ENCODE data around the gene SMG6. TPM values are rescaled to one million over a fixed set of nuclear protein-coding genes. Genes with fewer than 3 reads are reported as not detected.
A peak's percentile ranks its signal among the peaks of the same experiment; 100 is the strongest.

Gene SMG6
- total and polyA plus RNA-seq, 3 experiments from 2014 or later, result 11.2 to 54.1 (median 53.3) TPM

DNA sequence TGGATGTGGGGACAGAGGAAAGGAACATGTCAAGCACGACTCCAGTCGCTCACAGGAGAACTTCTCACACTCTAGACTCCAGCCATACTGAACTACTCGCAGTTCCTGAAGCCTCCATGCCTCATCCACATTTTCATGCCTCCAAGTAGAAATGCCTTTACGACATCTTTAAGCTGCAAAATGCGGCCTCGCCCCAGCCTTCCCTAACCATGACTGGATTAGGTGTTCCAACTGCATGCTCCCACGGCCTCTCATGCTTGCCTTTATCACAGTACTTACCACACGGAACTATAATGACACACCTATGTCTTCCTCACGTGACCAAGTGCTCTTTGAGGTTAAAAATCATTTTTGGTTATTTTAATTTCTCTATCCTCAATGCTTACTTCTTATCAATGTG lies 23.9 kb downstream of the SMG6 start:
- H3K36me3 Mint-ChIP-seq, result peaks cover 17 to 73% (median 39%) of the 10 kb centered on the region in 3 donors
- no peak overlapping the region for H3K4me3 Mint-ChIP-seq
- no peak for DNase-seq
- no peaks in the 10 kb centered on the region for H3K9me3 ChIP-seq (ENCODE audit: low read length)
- no peaks in the 10 kb centered on the region for H3K27me3 Mint-ChIP-seq
- H3K9me3 Mint-ChIP-seq, result no peaks in the 10 kb centered on the region
- POLR2A ChIA-PET, result interaction anchor here (0.7 to 2.3 kb wide), 3 partner anchors 13 to 225 kb away, joined by 3 to 12 read pairs (median 3); partner anchors contain the start of gene HIC1
- H3K27me3 ChIP-seq (ENCODE audit: insufficient read depth, low read length, poor library complexity, severe bottlenecking), result no peaks in the 10 kb centered on the region
- H3K4me1 Mint-ChIP-seq, result peaks cover 22 to 35% (median 35%) of the 10 kb centered on the region in 3 donors
- H3K27ac Mint-ChIP-seq, result peak overlapping the region in 1 of 8 donors; percentile 21
- H3K4me3 ChIP-seq (ENCODE audit: low read length), result no peak overlapping the region
- no peak overlapping the region for H3K27ac ChIP-seq (ENCODE audit: low read depth, low read length)
- CTCF ChIA-PET, result interaction anchor here (0.7 to 6.5 kb wide), 4 partner anchors 13 to 223 kb away, joined by 3 to 121 read pairs (median 27); partner anchors contain the start of gene HIC1
- H3K4me1 ChIP-seq (ENCODE audit: insufficient read depth, low read length), result peaks cover 22% of the 10 kb centered on the region
- H3K36me3 ChIP-seq (ENCODE audit: insufficient read depth, low read length), result peaks cover 5% of the 10 kb centered on the region

- no peak for DNase-seq
- CTCF ChIA-PET, result interaction anchor here (2.1 kb wide), 1 partner anchor 33 kb away, joined by 9 read pairs; no protein-coding TSS in a partner anchor
- H3K4me1 Mint-ChIP-seq, result peaks cover 30 to 46% (median 43%) of the 10 kb centered on the region in 3 donors
- Histone ChIP-seq H3K4me1 (ENCODE audit: insufficient read depth, low read length) (peaks cover 30% of the 10 kb centered on the region), H3K27ac (ENCODE audit: low read depth, low read length) (no peak overlapping the region), H3K4me3 (ENCODE audit: low read length) (no peak overlapping the region), H3K27me3 (ENCODE audit: insufficient read depth, low read length, poor library complexity, severe bottlenecking) (no peaks in the 10 kb centered on the region), H3K9me3 (ENCODE audit: low read length) (no peaks in the 10 kb centered on the region), H3K36me3 (ENCODE audit: insufficient read depth, low read length) (peaks cover 3% of the 10 kb centered on the region)
- H3K27ac Mint-ChIP-seq, result peak overlapping the region in 1 of 8 donors; percentile 38
- H3K4me3 Mint-ChIP-seq, result no peak overlapping the region
- H3K9me3 Mint-ChIP-seq, result no peaks in the 10 kb centered on the region
- H3K36me3 Mint-ChIP-seq, result peaks cover 23 to 70% (median 33%) of the 10 kb centered on the region in 3 donors
- POLR2A ChIA-PET, result interaction anchor here (0.7 kb wide), 1 partner anchor 62 kb away, joined by 3 read pairs; no protein-coding TSS in a partner anchor
- no peaks in the 10 kb centered on the region for H3K27me3 Mint-ChIP-seq
These were observed 26.0 kb downstream of the SMG6 start for GRCh38 chr17:2277429-2278170.

DNA sequence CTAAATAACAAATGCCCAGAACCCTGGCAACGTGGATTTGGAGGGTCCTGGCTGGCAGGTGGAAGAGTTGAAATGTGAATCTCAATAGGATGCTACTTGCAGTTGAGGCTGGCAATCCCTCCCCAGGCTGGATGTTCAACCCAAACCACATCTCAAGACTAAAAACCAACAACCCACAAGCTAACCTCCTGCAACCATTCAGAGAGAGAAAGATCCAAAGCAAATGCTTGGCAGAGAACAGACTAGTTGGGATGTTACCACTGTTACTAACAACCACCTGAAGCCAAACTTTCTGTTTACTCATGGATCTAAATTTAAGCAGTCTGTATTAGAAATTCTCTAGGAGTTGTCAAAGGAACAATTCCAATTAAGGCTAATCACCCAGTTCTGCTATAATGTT lies 27.9 kb downstream of the SMG6 start:
- H3K4me1 Mint-ChIP-seq, result peaks cover 32 to 47% (median 40%) of the 10 kb centered on the region in 3 donors
- H3K36me3 Mint-ChIP-seq, result peaks cover 14 to 59% (median 26%) of the 10 kb centered on the region in 3 donors
- POLR2A ChIA-PET, result interaction anchor here (0.8 to 1.1 kb wide), 2 partner anchors 8 to 16 kb away, joined by 3 read pairs; no protein-coding TSS in a partner anchor

DNA sequence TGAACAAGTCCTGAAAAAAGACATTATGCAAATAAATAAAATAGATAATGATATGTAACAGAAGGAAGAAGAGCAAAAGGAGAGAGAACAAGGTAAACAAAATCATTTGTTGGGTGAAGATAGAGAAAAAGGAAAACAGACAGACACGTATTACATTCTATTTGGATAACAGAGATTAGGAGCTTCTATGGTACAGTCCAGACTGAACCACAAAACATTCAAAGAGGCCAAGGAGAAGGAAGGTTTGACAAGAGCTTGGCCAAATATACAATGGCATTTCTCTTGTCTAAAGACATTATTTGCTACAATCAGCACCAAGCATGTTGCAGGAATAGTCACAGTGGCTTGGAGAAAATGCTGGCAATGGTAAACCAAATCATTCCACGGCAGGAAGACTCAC lies 29.2 kb downstream of the SMG6 start:
- Histone ChIP-seq H3K9me3 (ENCODE audit: low read length) (no peaks in the 10 kb centered on the region), H3K27ac (ENCODE audit: low read depth, low read length) (no peak overlapping the region), H3K36me3 (ENCODE audit: insufficient read depth, low read length) (no peaks in the 10 kb centered on the region), H3K4me1 (ENCODE audit: insufficient read depth, low read length) (peaks cover 42% of the 10 kb centered on the region), H3K27me3 (ENCODE audit: insufficient read depth, low read length, poor library complexity, severe bottlenecking) (no peaks in the 10 kb centered on the region), H3K4me3 (ENCODE audit: low read length) (no peak overlapping the region)
- Mint-ChIP-seq H3K27me3 (no peaks in the 10 kb centered on the region), H3K4me3 (no peak overlapping the region), H3K36me3 (peaks cover 9 to 62% (median 19%) of the 10 kb centered on the region in 3 donors), H3K27ac (peak overlapping the region in 5 of 8 donors; percentile 9 to 66 (median 33)), H3K4me1 (peaks cover 39 to 60% (median 52%) of the 10 kb centered on the region in 3 donors), H3K9me3 (no peaks in the 10 kb centered on the region)
- POLR2A ChIA-PET, result no interaction called here
- DNase-seq, result no peak
- CTCF ChIA-PET, result no interaction called here

More for the DNA sequence above, 27.9 kb downstream of the SMG6 start:
- Mint-ChIP-seq H3K27ac (peak overlapping the region in 7 of 8 donors; percentile 1 to 89 (median 63)), H3K4me3 (peak overlapping the region in 3 of 7 donors; percentile 6 to 52 (median 41)), H3K27me3 (no peaks in the 10 kb centered on the region), H3K9me3 (no peaks in the 10 kb centered on the region)
- Histone ChIP-seq H3K9me3 (ENCODE audit: low read length) (no peaks in the 10 kb centered on the region), H3K27ac (ENCODE audit: low read depth, low read length) (no peak overlapping the region), H3K36me3 (ENCODE audit: insufficient read depth, low read length) (no peaks in the 10 kb centered on the region), H3K4me3 (ENCODE audit: low read length) (no peak overlapping the region), H3K4me1 (ENCODE audit: insufficient read depth, low read length) (peaks cover 37% of the 10 kb centered on the region), H3K27me3 (ENCODE audit: insufficient read depth, low read length, poor library complexity, severe bottlenecking) (no peaks in the 10 kb centered on the region)
- DNase-seq, result peak in 2 of 5 donors; percentile 22 to 63
- CTCF ChIA-PET, result interaction anchor here (1.2 to 2.1 kb wide), 2 partner anchors 8 to 31 kb away, joined by 3 to 9 read pairs; no protein-coding TSS in a partner anchor

DNA sequence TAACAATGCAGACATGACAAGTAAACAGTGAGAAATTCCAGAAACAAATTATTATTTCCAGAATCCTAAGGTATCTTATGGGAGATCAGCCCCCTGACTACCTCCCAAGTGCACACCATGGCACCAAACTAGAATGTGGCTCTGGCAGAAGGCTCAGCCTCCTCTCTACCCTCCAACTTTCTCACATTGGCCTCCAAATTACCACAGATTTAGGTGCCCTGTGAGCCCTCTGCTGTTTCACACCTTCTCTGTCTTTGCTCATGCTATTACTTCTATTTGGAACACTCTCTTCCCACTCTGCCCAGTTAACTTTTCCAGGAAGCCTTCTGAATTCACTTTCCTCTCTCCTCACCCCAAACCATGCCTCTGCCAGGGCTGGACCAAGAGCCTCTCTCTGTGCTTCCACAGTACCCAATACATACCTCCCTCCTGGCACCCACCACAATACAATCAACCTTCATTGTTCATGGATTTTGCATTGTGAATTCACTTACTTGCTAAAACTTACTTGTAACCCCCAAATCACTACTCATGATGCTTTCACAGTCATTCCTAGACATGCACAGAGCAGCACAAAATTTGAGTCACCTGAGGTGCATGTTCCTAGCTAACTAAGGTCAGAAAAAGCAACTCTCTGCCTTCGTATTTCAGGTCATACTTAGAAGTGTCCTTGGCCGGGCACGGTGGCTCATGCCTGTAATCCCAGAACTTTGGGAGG lies 31.4 kb downstream of the SMG6 start:
- Histone ChIP-seq H3K4me1 (ENCODE audit: insufficient read depth, low read length) (peaks cover 55% of the 10 kb centered on the region), H3K27ac (ENCODE audit: low read depth, low read length) (no peak overlapping the region), H3K9me3 (ENCODE audit: low read length) (no peaks in the 10 kb centered on the region), H3K4me3 (ENCODE audit: low read length) (no peak overlapping the region), H3K36me3 (ENCODE audit: insufficient read depth, low read length) (no peaks in the 10 kb centered on the region), H3K27me3 (ENCODE audit: insufficient read depth, low read length, poor library complexity, severe bottlenecking) (no peaks in the 10 kb centered on the region)
- H3K27me3 Mint-ChIP-seq, result no peaks in the 10 kb centered on the region
- H3K27ac Mint-ChIP-seq, result peak overlapping the region; percentile 8 to 91 (median 63)
- H3K9me3 Mint-ChIP-seq, result no peaks in the 10 kb centered on the region
- H3K36me3 Mint-ChIP-seq, result peaks cover 9 to 52% (median 11%) of the 10 kb centered on the region in 3 donors
- ChIA-PET CTCF (interaction anchor here (0.7 to 9.2 kb wide), 5 partner anchors 7 to 218 kb away, joined by 3 to 72 read pairs (median 5); partner anchors contain the start of gene HIC1), POLR2A (interaction anchor here (0.7 kb wide), 2 partner anchors 8 to 149 kb away, joined by 4 to 6 read pairs; no protein-coding TSS in a partner anchor)
- peaks cover 48 to 69% (median 64%) of the 10 kb centered on the region in 3 donors for H3K4me1 Mint-ChIP-seq
- H3K4me3 Mint-ChIP-seq, result peak overlapping the region in 5 of 7 donors; percentile 17 to 51 (median 24)
- no peak for DNase-seq

GRCh38 chr17:2267354-2267753 lies 36.2 kb downstream of the SMG6 start:
- Mint-ChIP-seq H3K9me3 (no peaks in the 10 kb centered on the region), H3K36me3 (peaks cover 3 to 33% (median 3%) of the 10 kb centered on the region in 3 donors), H3K4me1 (peaks cover 68 to 85% (median 82%) of the 10 kb centered on the region in 3 donors), H3K27ac (peak overlapping the region; percentile 96 to 100 (median 98)), H3K27me3 (peaks cover 0 to 2% of the 10 kb centered on the region in 2 donors), H3K4me3 (peak overlapping the region; percentile 61 to 92 (median 85))
- Histone ChIP-seq H3K36me3 (ENCODE audit: insufficient read depth, low read length) (no peaks in the 10 kb centered on the region), H3K4me3 (ENCODE audit: low read length) (peak overlapping the region; percentile 52), H3K9me3 (ENCODE audit: low read length) (no peaks in the 10 kb centered on the region), H3K27me3 (ENCODE audit: insufficient read depth, low read length, poor library complexity, severe bottlenecking) (no peaks in the 10 kb centered on the region), H3K27ac (ENCODE audit: low read depth, low read length) (no peak overlapping the region), H3K4me1 (ENCODE audit: insufficient read depth, low read length) (peaks cover 74% of the 10 kb centered on the region)
- POLR2A ChIA-PET, result interaction anchor here (0.6 to 2.4 kb wide), 6 partner anchors 9 to 212 kb away, joined by 3 to 12 read pairs (median 6); partner anchors contain the start of gene HIC1
- DNase-seq, result no peak
- CTCF ChIA-PET, result interaction anchor here (0.9 to 13.8 kb wide), 8 partner anchors 9 to 211 kb away, joined by 3 to 154 read pairs (median 4); partner anchors contain the start of gene HIC1

DNA sequence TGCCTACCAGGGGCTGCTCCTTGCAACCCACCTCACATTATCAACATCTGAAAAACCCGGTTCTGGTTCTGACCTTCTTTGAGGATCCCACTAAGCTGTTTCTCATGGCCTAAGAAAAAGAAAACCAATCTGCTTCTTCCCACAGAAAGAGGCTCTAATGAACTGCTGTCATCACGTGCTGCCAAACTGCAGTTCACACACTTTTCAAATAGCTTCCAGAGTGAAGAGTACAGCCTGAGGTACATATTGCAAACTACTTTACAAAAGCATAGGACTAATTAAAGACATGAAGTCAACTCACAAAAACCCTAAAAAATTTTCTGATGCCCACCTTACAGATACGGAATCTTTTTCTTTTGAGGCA lies 36.7 kb downstream of the SMG6 start:
- H3K4me3 ChIP-seq (ENCODE audit: low read length), result peak overlapping the region; percentile 52

More for the DNA sequence above, 36.7 kb downstream of the SMG6 start:
- Histone ChIP-seq H3K27me3 (ENCODE audit: insufficient read depth, low read length, poor library complexity, severe bottlenecking) (no peaks in the 10 kb centered on the region), H3K9me3 (ENCODE audit: low read length) (no peaks in the 10 kb centered on the region), H3K4me1 (ENCODE audit: insufficient read depth, low read length) (peaks cover 74% of the 10 kb centered on the region), H3K27ac (ENCODE audit: low read depth, low read length) (peak overlapping the region; percentile 64), H3K36me3 (ENCODE audit: insufficient read depth, low read length) (no peaks in the 10 kb centered on the region)
- no peaks in the 10 kb centered on the region for H3K9me3 Mint-ChIP-seq
- ChIA-PET CTCF (interaction anchor here (0.9 to 13.8 kb wide), 8 partner anchors 9 to 210 kb away, joined by 3 to 154 read pairs (median 4); partner anchors contain the start of gene HIC1), POLR2A (interaction anchor here (0.6 to 2.4 kb wide), 8 partner anchors 8 to 215 kb away, joined by 3 to 12 read pairs (median 4); partner anchors contain the start of gene HIC1)
- H3K4me3 Mint-ChIP-seq, result peak overlapping the region; percentile 61 to 92 (median 85)
- peaks cover 0 to 2% of the 10 kb centered on the region in 2 donors for H3K27me3 Mint-ChIP-seq
- H3K4me1 Mint-ChIP-seq, result peaks cover 67 to 85% (median 82%) of the 10 kb centered on the region in 3 donors
- H3K27ac Mint-ChIP-seq, result peak overlapping the region; percentile 96 to 100 (median 98)
- peaks cover 1 to 31% (median 3%) of the 10 kb centered on the region in 3 donors for H3K36me3 Mint-ChIP-seq
- no peak for DNase-seq

Measured in CD8-positive, alpha-beta memory T cell (primary cell).